Natural killer cell (primary cell): ENCODE measurements around the gene REEP1. TPM values are rescaled to one million over a fixed set of nuclear protein-coding genes. Genes with fewer than 3 reads are reported as not detected.

ENCODE experiments used
- ATAC-seq, 3 donors: fragments of 150-1000 bp in 2 of 3; fragments of 200-7000 bp in 1 of 3; cut with Tn5 transposase; 1 replicate in 1 of 3; 2 replicates in 2 of 3; pipeline ENCODE4 v1.10.0; 2021; ENCODE audit warnings: mild to moderate bottlenecking in 2 of 3, moderate library complexity in 2 of 3
- DNase-seq, 2 donors: peaks; one replicate each; pipeline versions ENCODE4 v3.0.0 to v3.0.0-alpha.2; 2013 to 2021; ENCODE audit warnings: mixed read lengths in 1 of 2
- H3K27ac ChIP-seq: one replicate; pipeline ENCODE4 v1.5.1; 2013; ENCODE audit warnings: mild to moderate bottlenecking, low read length
- H3K27me3 ChIP-seq: one replicate; pipeline ENCODE4 v1.6.1; 2013; ENCODE audit warnings: low read length; ENCODE audit not compliant: control insufficient read depth, insufficient read depth
- H3K36me3 ChIP-seq: one replicate; pipeline ENCODE4 v1.6.1; 2013; ENCODE audit warnings: low read length; ENCODE audit not compliant: control insufficient read depth, insufficient read depth
- H3K4me1 ChIP-seq: one replicate; pipeline ENCODE4 v1.6.1; 2013; ENCODE audit warnings: low read length; ENCODE audit not compliant: control insufficient read depth, insufficient read depth
- H3K4me3 ChIP-seq: one replicate; pipeline ENCODE4 v1.5.1; 2013; ENCODE audit warnings: low read length
- H3K9me3 ChIP-seq: one replicate; pipeline ENCODE4 v1.6.1; 2013; ENCODE audit warnings: low read length; ENCODE audit not compliant: control insufficient read depth, insufficient read depth
- H3K27ac Mint-ChIP-seq, 2 donors: one replicate each; pipeline ENCODE4 v1.8.0; 2022; ENCODE audit warnings: mild to moderate bottlenecking in 2 of 2, mixed read lengths in 2 of 2, moderate library complexity in 1 of 2
- H3K27me3 Mint-ChIP-seq, 2 donors: one replicate each; pipeline ENCODE4 v1.8.0; 2022; ENCODE audit warnings: low read depth in 2 of 2, mixed read lengths in 2 of 2
- H3K36me3 Mint-ChIP-seq: one replicate; pipeline ENCODE4 v1.8.0; 2022; ENCODE audit warnings: mixed read lengths
- H3K4me1 Mint-ChIP-seq, 2 donors: one replicate each; pipeline ENCODE4 v1.8.0; 2022; ENCODE audit warnings: mixed read lengths in 2 of 2
- H3K4me3 Mint-ChIP-seq: one replicate; pipeline ENCODE4 v1.8.0; 2022; ENCODE audit warnings: mild to moderate bottlenecking, moderate library complexity, mixed read lengths
- H3K9me3 Mint-ChIP-seq, 2 donors: one replicate each; pipeline ENCODE4 v1.8.0; 2022; ENCODE audit warnings: mixed read lengths in 2 of 2
- CTCF ChIP-seq: fragments of 200-600 bp; IDR thresholded peaks from one replicate; pipeline ENCODE4 v1.8.0; 2022; ENCODE audit warnings: antibody characterized with exemption
- WGBS: methylation state at CpG from one replicate; pipeline ENCODE4 v1.1.7; 2013; ENCODE audit warnings: missing lambda C conversion rate; ENCODE audit not compliant: insufficient coverage; 5-methylcytosine and 5-hydroxymethylcytosine counted together
- intact Hi-C: fragments of 100-400 bp; cut with micrococcal nuclease; formaldehyde crosslinking; loops from one replicate; pipeline ENCODE4 v1.14.2; 2022
- total RNA-seq, 4 donors: library from RNA; stranded (reverse); fragments of 120-200 nt in 1 of 4; gene quantifications; one replicate each; pipeline versions ENCODE4 v1.2.3 to v1.2.4, GENCODE V29; 2013 to 2022

The REEP1 gene
- total RNA-seq, 3 donors from 2014 or later (not counting 1 experiment from before 2014, with no cell fraction given): 0.10 TPM; not detected in 2

- no peak overlapping the region for H3K27ac Mint-ChIP-seq
Measured at GRCh38 chr2:86367499-86367777, 30.0 kb upstream of the REEP1 start.

GRCh38 chr2:86366651-86367498 lies 29.4 kb upstream of the REEP1 start:
- Histone ChIP-seq H3K4me3 (no peak overlapping the region), H3K4me1 (peaks cover 7% of the 10 kb centered on the region), H3K27me3 (no peaks in the 10 kb centered on the region), H3K36me3 (no peaks in the 10 kb centered on the region), H3K27ac (no peak overlapping the region), H3K9me3 (no peaks in the 10 kb centered on the region)
- WGBS: 99% methylated on average over 6 of the region's 6 CpGs
- H3K4me1 Mint-ChIP-seq: peaks cover 0 to 5% of the 10 kb centered on the region in 2 donors
- ATAC-seq: no peak
- peaks cover 2 to 3% of the 10 kb centered on the region in 2 donors for H3K9me3 Mint-ChIP-seq
- H3K27me3 Mint-ChIP-seq: peaks cover 6 to 16% of the 10 kb centered on the region in 2 donors
- DNase-seq: no peak
- TF ChIP-seq CTCF: no peak
- no peak overlapping the region for H3K4me3 Mint-ChIP-seq
- intact Hi-C loops: no loop called here
- H3K36me3 Mint-ChIP-seq: peaks cover 14% of the 10 kb centered on the region
- no peak overlapping the region for H3K27ac Mint-ChIP-seq

More at GRCh38 chr2:86367499-86367777, 30.0 kb upstream of the REEP1 start:
- H3K4me3 ChIP-seq: no peak overlapping the region
- intact Hi-C loops: no loop called here
- Mint-ChIP-seq H3K4me1 (peaks cover 0 to 5% of the 10 kb centered on the region in 2 donors), H3K36me3 (peaks cover 14% of the 10 kb centered on the region), H3K9me3 (peaks cover 2 to 3% of the 10 kb centered on the region in 2 donors), H3K4me3 (no peak overlapping the region), H3K27me3 (peaks cover 6 to 16% of the 10 kb centered on the region in 2 donors)
- no peak for DNase-seq
- peaks cover 7% of the 10 kb centered on the region for H3K4me1 ChIP-seq
- H3K36me3 ChIP-seq: no peaks in the 10 kb centered on the region
- ATAC-seq: no peak
- no peaks in the 10 kb centered on the region for H3K9me3 ChIP-seq
- TF ChIP-seq CTCF: no peak
- no peaks in the 10 kb centered on the region for H3K27me3 ChIP-seq
- no peak overlapping the region for H3K27ac ChIP-seq

- no peaks in the 10 kb centered on the region for H3K9me3 ChIP-seq
- DNase-seq: no peak
- H3K9me3 Mint-ChIP-seq: peaks cover 2 to 3% of the 10 kb centered on the region in 2 donors
- no peak overlapping the region for H3K4me3 Mint-ChIP-seq
- H3K36me3 ChIP-seq: no peaks in the 10 kb centered on the region
- no peaks in the 10 kb centered on the region for H3K27me3 ChIP-seq
- TF ChIP-seq CTCF: no peak
- H3K27ac Mint-ChIP-seq: no peak overlapping the region
- H3K4me3 ChIP-seq: no peak overlapping the region
- H3K4me1 ChIP-seq: peaks cover 7% of the 10 kb centered on the region
- H3K27ac ChIP-seq: no peak overlapping the region
- H3K4me1 Mint-ChIP-seq: peaks cover 0 to 5% of the 10 kb centered on the region in 2 donors
- intact Hi-C loops: no loop called here
- ATAC-seq: no peak
- 93% methylated on average over 2 of the region's 2 CpGs for WGBS
- peaks cover 6% of the 10 kb centered on the region for H3K36me3 Mint-ChIP-seq
- peaks cover 10 to 14% of the 10 kb centered on the region in 2 donors for H3K27me3 Mint-ChIP-seq
Measured at GRCh38 chr2:86364894-86365293, 27.5 kb upstream of the REEP1 start.

GRCh38 chr2:86360776-86361175 lies 23.4 kb upstream of the REEP1 start:
- no peak overlapping the region for H3K4me3 ChIP-seq
- Mint-ChIP-seq H3K4me3 (no peak overlapping the region), H3K27ac (no peak overlapping the region), H3K9me3 (no peaks in the 10 kb centered on the region), H3K27me3 (peaks cover 9 to 10% of the 10 kb centered on the region in 2 donors), H3K4me1 (no peaks in the 10 kb centered on the region), H3K36me3 (no peaks in the 10 kb centered on the region)
- WGBS: 80% methylated on average over 7 of the region's 7 CpGs
- no peaks in the 10 kb centered on the region for H3K27me3 ChIP-seq
- H3K4me1 ChIP-seq: no peaks in the 10 kb centered on the region
- H3K9me3 ChIP-seq: no peaks in the 10 kb centered on the region
- no peak overlapping the region for H3K27ac ChIP-seq
- DNase-seq (no peak), ATAC-seq (no peak)
- no peaks in the 10 kb centered on the region for H3K36me3 ChIP-seq
- intact Hi-C loops: no loop called here
- TF ChIP-seq CTCF: no peak
